ENCODE results near the gene HPCAL1. TPM values are rescaled to one million over a fixed set of nuclear protein-coding genes. Genes with fewer than 3 reads are reported as not detected.

HPCAL1 gene
- total and polyA plus RNA-seq, 2 of the 8 experiments (the other 6 are each of a cell fraction or from before 2014, with no cell fraction given) = 5.8 to 8.6 TPM

GRCh38 chr2:10273215-10274175, 29.2 kb upstream of the HPCAL1 start (continued):
- no peak for TF ChIP-seq USF2 (IDR thresholded peaks at IDR 0.05; ENCODE audit: low read length)
- no peak for TF ChIP-seq FOSL1 (IDR thresholded peaks at IDR 0.05; ENCODE audit: insufficient read depth, low read depth, low read length)
- no peak for TF ChIP-seq NANOG (IDR thresholded peaks at IDR 0.05; ENCODE audit: insufficient read depth, low read depth, low read length, poor library complexity, severe bottlenecking)
- TF ChIP-seq BCL11A (IDR thresholded peaks at IDR 0.05; ENCODE audit: low read depth in 2 of 2, low read length in 2 of 2) = no peak
- TF ChIP-seq SIN3A (conservative IDR thresholded peaks at IDR 0.05 in 1 of 2, IDR thresholded peaks at IDR 0.05 in 1 of 2; ENCODE audit: low read depth in 1 of 2, low read length in 2 of 2) = no peak
